Adrenal gland (tissue), 5 donors: ENCODE data around the gene SCN2B.

ENCODE experiments used
- CTCF ChIP-seq, 6 experiments: fragments of 450-650 bp in 4 of 6; fragments of 200-600 bp in 2 of 6; sonication (generic) in 1 of 6; IDR thresholded peaks; 1 replicate in 5 of 6; 2 replicates in 1 of 6; pipeline versions ENCODE4 v1.5.1 to v1.8.0; 2016 to 2021; ENCODE audit warnings: antibody characterized with exemption in 6 of 6, mild to moderate bottlenecking in 2 of 6, moderate library complexity in 1 of 6
- POLR2A ChIP-seq, 2 donors: fragments of 450-650 bp; IDR thresholded peaks; one replicate each; pipeline ENCODE4 v1.6.1; 2017; ENCODE audit warnings: antibody characterized with exemption in 2 of 2, mild to moderate bottlenecking in 2 of 2, moderate library complexity in 1 of 2
- donor health status: DM: no; HTN: no; CAD: no.

GRCh38 chr11:118114266-118114665 lies 62.2 kb downstream of the SCN2B start:
- TF ChIP-seq CTCF (IDR thresholded peaks at IDR 0.05) (no peak), POLR2A (IDR thresholded peaks at IDR 0.05) (no peak)
